ENCODE results near the gene MTCL1. TPM values are rescaled to one million over a fixed set of nuclear protein-coding genes. Genes with fewer than 3 reads are reported as not detected.

Gene MTCL1
- total RNA-seq, 1 experiment from 2014 or later = 50.1 TPM

- no peak overlapping the region for H3K4me3 ChIP-seq (ENCODE audit: low read depth in 2 of 2, low read length in 2 of 2)
- no peaks in the 10 kb centered on the region for H3K27me3 ChIP-seq (ENCODE audit: control insufficient read depth, insufficient read depth, low read length)
- DNase-seq (ENCODE audit: low read depth, low spot score) (no peak), ATAC-seq (peak; percentile 75)
- in situ Hi-C loops (cut with HindIII; ENCODE audit: low pct_unique_long_range_greater_than_20kb, low sequenced_read_pairs) (no loop called here), intact Hi-C loops (cut with micrococcal nuclease; ENCODE audit: unreplicated experiment) (no loop called here)
- H3K27ac ChIP-seq (ENCODE audit: low read length) = peak overlapping the region; percentile 7; the same call in 1 of the 2 replicates
- peaks cover 3% of the 10 kb centered on the region; the same call in 1 of the 2 replicates for H3K36me3 ChIP-seq (ENCODE audit: control insufficient read depth, insufficient read depth, low read length)
- H3K9me3 ChIP-seq (ENCODE audit: control insufficient read depth, insufficient read depth, low read depth, low read length) = no peaks in the 10 kb centered on the region
- BruUV-seq (replicated peaks) = no TSS peak
- CTCF ChIA-PET = no interaction called here
- POLR2A ChIA-PET = no interaction called here
- TF ChIP-seq REST (IDR thresholded peaks at IDR 0.05; ENCODE audit: insufficient read depth in 1 of 2, low read depth in 2 of 2, low read length in 1 of 2) (no peak), SIN3A (IDR thresholded peaks at IDR 0.05; ENCODE audit: borderline replicate concordance, insufficient read depth, low read depth, low read length) (no peak), POLR2AphosphoS5 (IDR thresholded peaks at IDR 0.05; ENCODE audit: low read depth, low read length) (no peak), TCF7L2 (IDR thresholded peaks at IDR 0.05; ENCODE audit: low read depth, low read length) (no peak)
- TF ChIP-seq, protein P1, sequence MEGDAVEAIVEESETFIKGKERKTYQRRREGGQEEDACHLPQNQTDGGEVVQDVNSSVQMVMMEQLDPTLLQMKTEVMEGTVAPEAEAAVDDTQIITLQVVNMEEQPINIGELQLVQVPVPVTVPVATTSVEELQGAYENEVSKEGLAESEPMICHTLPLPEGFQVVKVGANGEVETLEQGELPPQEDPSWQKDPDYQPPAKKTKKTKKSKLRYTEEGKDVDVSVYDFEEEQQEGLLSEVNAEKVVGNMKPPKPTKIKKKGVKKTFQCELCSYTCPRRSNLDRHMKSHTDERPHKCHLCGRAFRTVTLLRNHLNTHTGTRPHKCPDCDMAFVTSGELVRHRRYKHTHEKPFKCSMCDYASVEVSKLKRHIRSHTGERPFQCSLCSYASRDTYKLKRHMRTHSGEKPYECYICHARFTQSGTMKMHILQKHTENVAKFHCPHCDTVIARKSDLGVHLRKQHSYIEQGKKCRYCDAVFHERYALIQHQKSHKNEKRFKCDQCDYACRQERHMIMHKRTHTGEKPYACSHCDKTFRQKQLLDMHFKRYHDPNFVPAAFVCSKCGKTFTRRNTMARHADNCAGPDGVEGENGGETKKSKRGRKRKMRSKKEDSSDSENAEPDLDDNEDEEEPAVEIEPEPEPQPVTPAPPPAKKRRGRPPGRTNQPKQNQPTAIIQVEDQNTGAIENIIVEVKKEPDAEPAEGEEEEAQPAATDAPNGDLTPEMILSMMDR (IDR thresholded peaks at IDR 0.05) = no peak
- peaks cover 5% of the 10 kb centered on the region for H3K4me1 ChIP-seq (ENCODE audit: control insufficient read depth, insufficient read depth, low read length)
Observed at GRCh38 chr18:8721716-8722115, 16.4 kb downstream of the MTCL1 start.

GRCh38 chr18:8722946-8723820 lies 17.8 kb downstream of the MTCL1 start:
- Histone ChIP-seq H3K9me3 (ENCODE audit: control insufficient read depth, insufficient read depth, low read depth, low read length) (no peaks in the 10 kb centered on the region), H3K27ac (ENCODE audit: low read length) (0 out of 2 replicates have a peak overlapping the region, but pooled peaks have one; percentile 7), H3K36me3 (ENCODE audit: control insufficient read depth, insufficient read depth, low read length) (peaks cover 3% of the 10 kb centered on the region; the same call in 1 of the 2 replicates), H3K27me3 (ENCODE audit: control insufficient read depth, insufficient read depth, low read length) (no peaks in the 10 kb centered on the region), H3K4me3 (ENCODE audit: low read depth in 2 of 2, low read length in 2 of 2) (no peak overlapping the region), H3K4me1 (ENCODE audit: control insufficient read depth, insufficient read depth, low read length) (peaks cover 8% of the 10 kb centered on the region)
- DNase-seq (ENCODE audit: low read depth, low spot score) = no peak
- in situ Hi-C loops (cut with HindIII; ENCODE audit: low pct_unique_long_range_greater_than_20kb, low sequenced_read_pairs) (no loop called here), intact Hi-C loops (cut with micrococcal nuclease; ENCODE audit: unreplicated experiment) (no loop called here)
- TF ChIP-seq, protein P1 (IDR thresholded peaks at IDR 0.05) = no peak
- TF ChIP-seq TCF7L2 (IDR thresholded peaks at IDR 0.05; ENCODE audit: low read depth, low read length) = no peak
- no TSS peak for BruUV-seq (replicated peaks)
- CTCF ChIA-PET = no interaction called here
- no peak for ATAC-seq
- POLR2A ChIA-PET = no interaction called here
